ENCODE results near the gene ANKRD17. TPM values are rescaled to one million over a fixed set of nuclear protein-coding genes. Genes with fewer than 3 reads are reported as not detected.

The ANKRD17 gene
- total and polyA plus RNA-seq, 2 of the 4 experiments (the other 2 are of a cell fraction) = 28.5 to 75.3 TPM

- no peak overlapping the region for H3K4me3 ChIP-seq (ENCODE audit: insufficient read depth, low read depth, low read length)
- intact Hi-C loops (cut with micrococcal nuclease) = loop anchor here (5.0 kb wide), 1 partner anchor 129 kb away; the partner anchor contains the start of gene ANKRD17
- no peak overlapping the region for H4K8ac ChIP-seq (ENCODE audit: low read depth in 2 of 2, low read length in 2 of 2)
- H3K9me1 ChIP-seq (ENCODE audit: insufficient read depth, low read length) = no peaks in the 10 kb centered on the region
- no peak overlapping the region for H2BK120ac ChIP-seq (ENCODE audit: low read depth, low read length)
- no peaks in the 10 kb centered on the region for H3K27me3 ChIP-seq (ENCODE audit: control insufficient read depth, insufficient read depth, low read length)
- H2BK15ac ChIP-seq (ENCODE audit: low read depth, low read length) = no peak overlapping the region
- no peak overlapping the region for H2BK5ac ChIP-seq (ENCODE audit: low read depth, low read length, poor library complexity, severe bottlenecking)
- no peak overlapping the region for H2AK5ac ChIP-seq (ENCODE audit: low read depth, low read length)
- H2AFZ ChIP-seq (replicated peaks; ENCODE audit: low read length, poor library complexity) = no peak overlapping the region
- dilution Hi-C loops (cut with HindIII; ENCODE audit: low sequenced_read_pairs, unreplicated experiment) = no loop called here
- no TSS peak for BruUV-seq (replicated peaks)
- H2BK20ac ChIP-seq (ENCODE audit: low read depth, low read length) = no peak overlapping the region
- H3K9me3 ChIP-seq (ENCODE audit: control insufficient read depth, insufficient read depth, low read length) = no peaks in the 10 kb centered on the region
- no peak overlapping the region for H3K18ac ChIP-seq (ENCODE audit: low read depth, low read length)
- no peak overlapping the region for H3K4me2 ChIP-seq (ENCODE audit: low read depth, low read length)
- no peaks in the 10 kb centered on the region for H4K20me1 ChIP-seq (ENCODE audit: insufficient read depth, low read length)
- no peak overlapping the region for H4K91ac ChIP-seq (ENCODE audit: insufficient read depth, low read depth, low read length)
- H3K4ac ChIP-seq (ENCODE audit: low read depth, low read length) = no peak overlapping the region
- in situ Hi-C loops (cut with MboI; ENCODE audit: low sequenced_read_pairs) = no loop called here
- CTCF ChIA-PET = interaction anchor here (1.4 to 1.6 kb wide), 3 partner anchors 10 to 129 kb away, joined by 4 to 10 read pairs (median 6); no protein-coding TSS in a partner anchor
- POLR2A ChIA-PET (ENCODE audit: unreplicated experiment) = no interaction called here
- no peak overlapping the region for H2AK9ac ChIP-seq (replicated peaks; ENCODE audit: low read depth, low read length, poor library complexity)
- H3K14ac ChIP-seq (replicated peaks; ENCODE audit: low read depth, low read length) = no peak overlapping the region
- no peak overlapping the region for H3K56ac ChIP-seq (ENCODE audit: extremely low read depth, insufficient read depth, low read length)
- WGBS, 2 experiments (ENCODE audit: extremely low coverage in 2 of 2, insufficient read length in 1 of 2) = no CpG with 5 or more reads among the region's 3 CpGs
- H3K27ac ChIP-seq (ENCODE audit: insufficient read depth, low read length) = no peak overlapping the region
- peaks cover 11 to 24% of the 10 kb centered on the region in 2 experiments for H3K79me1 ChIP-seq (ENCODE audit: low read depth in 1 of 2, low read length in 2 of 2)
- DNase-seq (peak; percentile 5), ATAC-seq (ENCODE audit: low read depth) (peak; percentile 73)
- TF ChIP-seq RFX5 (IDR thresholded peaks at IDR 0.05; ENCODE audit: low read depth, low read length) = no peak
- TF ChIP-seq RAD21 (IDR thresholded peaks at IDR 0.05; ENCODE audit: low read length) = peak; percentile 22; the same call in 1 of the 2 replicates
- TF ChIP-seq SMC3 (IDR thresholded peaks at IDR 0.05; ENCODE audit: low read depth, low read length) = 0 out of 2 replicates have a peak, but pooled peaks have one; percentile 8
- 0 out of 2 replicates have a peak, but pooled peaks have one; percentile 20 for TF ChIP-seq CTCF (conservative IDR thresholded peaks at IDR 0.05; ENCODE audit: low read depth, low read length)
- H3K9ac ChIP-seq (ENCODE audit: low read depth, low read length) = no peak overlapping the region
- no peak overlapping the region for H3K23ac ChIP-seq (ENCODE audit: low read depth, low read length)
- H3K36me3 ChIP-seq (ENCODE audit: control insufficient read depth, insufficient read depth, low read length) = peaks cover 23% of the 10 kb centered on the region
- H4K5ac ChIP-seq (ENCODE audit: low read depth, low read length) = no peak overlapping the region
- H3K4me1 ChIP-seq (ENCODE audit: control insufficient read depth, insufficient read depth, low read length) = no peaks in the 10 kb centered on the region
Observed at GRCh38 chr4:73127839-73128453, 130.7 kb downstream of the ANKRD17 start.

Measured in IMR-90 (cell line).